Upper lobe of left lung (tissue), 6 donors: Measurements from ENCODE around the gene CD83. TPM values are rescaled to one million over a fixed set of nuclear protein-coding genes. Genes with fewer than 3 reads are reported as not detected.

Source experiments
- ATAC-seq, 2 donors: fragments of 200-7000 bp; cut with Tn5 transposase; one replicate each; pipeline ENCODE4 v1.9.1; 2022; ENCODE audit warnings: mild to moderate bottlenecking in 2 of 2, moderate library complexity in 2 of 2; ENCODE audit not compliant: low FRiP score in 2 of 2
- DNase-seq, 2 donors: peaks; one replicate each; pipeline ENCODE4 v3.0.0-alpha.2; 2019 to 2020
- H3K27ac ChIP-seq, 4 donors: fragments of 200-600 bp; sonication (generic); one replicate each; pipeline ENCODE4 v1.5.1; 2016 to 2019
- H3K27me3 ChIP-seq, 4 donors: fragments of 200-600 bp; sonication (generic); one replicate each; pipeline ENCODE4 v1.5.1; 2017 to 2019
- H3K36me3 ChIP-seq, 4 donors: fragments of 200-600 bp; sonication (generic); one replicate each; pipeline ENCODE4 v1.5.1; 2016 to 2019
- H3K4me1 ChIP-seq, 4 donors: fragments of 200-600 bp; sonication (generic); one replicate each; pipeline ENCODE4 v1.5.1; 2018 to 2019
- H3K4me3 ChIP-seq, 4 donors: fragments of 200-600 bp; sonication (generic); one replicate each; pipeline ENCODE4 v1.5.1; 2017 to 2019; ENCODE audit warnings: mild to moderate bottlenecking in 2 of 4, moderate library complexity in 1 of 4
- H3K9me3 ChIP-seq, 4 donors: fragments of 200-600 bp; sonication (generic); one replicate each; pipeline ENCODE4 v1.5.1; 2018 to 2019
- CTCF ChIP-seq, 6 experiments: fragments of 450-650 bp in 4 of 6; fragments of 200-600 bp in 2 of 6; sonication (generic) in 2 of 6; IDR thresholded peaks; one replicate each; pipeline ENCODE4 v1.5.1; 2016 to 2019; ENCODE audit warnings: antibody characterized with exemption in 6 of 6
- EP300 ChIP-seq, 4 donors: sonication (generic); formaldehyde crosslinking; IDR thresholded peaks; one replicate each; pipeline ENCODE4 v1.5.1; 2017; ENCODE audit warnings: antibody characterized with exemption in 4 of 4, control low read depth in 2 of 4
- POLR2A ChIP-seq, 4 donors: fragments of 450-650 bp; IDR thresholded peaks; one replicate each; pipeline ENCODE4 v1.5.1; 2016 to 2017; ENCODE audit warnings: antibody characterized with exemption in 4 of 4, mild to moderate bottlenecking in 2 of 4
- POLR2AphosphoS5 ChIP-seq, 2 donors: sonication (generic); formaldehyde crosslinking; IDR thresholded peaks; one replicate each; pipeline ENCODE4 v1.5.1; 2017; ENCODE audit warnings: antibody characterized with exemption in 2 of 2
- WGBS, 2 donors: methylation state at CpG; one replicate each; pipeline ENCODE4 v1.1.5; 2017 to 2018; 5-methylcytosine and 5-hydroxymethylcytosine counted together
- total RNA-seq, 6 donors: library from RNA; depleted of rRNA in 4 of 6; stranded (reverse); fragments of >200 nt in 4 of 6; gene quantifications; one replicate each; pipeline versions ENCODE4 v1.1.0 to v1.2.1, GENCODE V29; 2016 to 2021
- donor health status: DM: no; HTN: no; CAD: no; lungs with moderate emphysema.
- donor health status: DM: no; HTN: yes; CAD: no; lungs with severe emphysema.

The CD83 gene
- total RNA-seq, 6 donors from 2014 or later: 13.6 to 40.6 (median 21.5) TPM

- H3K9me3 ChIP-seq: no peaks in the 10 kb centered on the region
- TF ChIP-seq POLR2AphosphoS5 (IDR thresholded peaks at IDR 0.05) (no peak), EP300 (IDR thresholded peaks at IDR 0.05) (no peak), CTCF (IDR thresholded peaks at IDR 0.05) (no peak), POLR2A (IDR thresholded peaks at IDR 0.05) (no peak)
- H3K4me3 ChIP-seq: no peak overlapping the region
- ATAC-seq (peak in 1 of 2 donors; percentile 29), DNase-seq (no peak)
- H3K27ac ChIP-seq: no peak overlapping the region
- no peaks in the 10 kb centered on the region for H3K27me3 ChIP-seq
- 76 to 82% methylated on average over 5 of the region's 5 CpGs for WGBS, 2 donors
- no peaks in the 10 kb centered on the region for H3K36me3 ChIP-seq
- peaks cover 0 to 3% (median 0%) of the 10 kb centered on the region in 4 donors for H3K4me1 ChIP-seq
Observed at GRCh38 chr6:14079433-14079832, 38.1 kb upstream of the CD83 start.

GRCh38 chr6:14079971-14080370 is 37.6 kb upstream of the CD83 start:
- no peaks in the 10 kb centered on the region for H3K9me3 ChIP-seq
- no peak for DNase-seq
- peaks cover 0 to 3% (median 0%) of the 10 kb centered on the region in 4 donors for H3K4me1 ChIP-seq
- no peak for TF ChIP-seq POLR2A (IDR thresholded peaks at IDR 0.05)
- TF ChIP-seq POLR2AphosphoS5 (IDR thresholded peaks at IDR 0.05): no peak
- no peak for TF ChIP-seq CTCF (IDR thresholded peaks at IDR 0.05)
- TF ChIP-seq EP300 (IDR thresholded peaks at IDR 0.05): no peak
- no peaks in the 10 kb centered on the region for H3K36me3 ChIP-seq
- WGBS, 2 donors: 73 to 77% methylated on average over 3 of the region's 3 CpGs
- H3K27me3 ChIP-seq: no peaks in the 10 kb centered on the region
- ATAC-seq: no peak
- no peak overlapping the region for H3K27ac ChIP-seq
- no peak overlapping the region for H3K4me3 ChIP-seq

GRCh38 chr6:14081126-14081525 is 36.4 kb upstream of the CD83 start:
- no peak overlapping the region for H3K27ac ChIP-seq
- ATAC-seq (no peak), DNase-seq (no peak)
- H3K4me1 ChIP-seq: no peaks in the 10 kb centered on the region
- no peaks in the 10 kb centered on the region for H3K27me3 ChIP-seq
- no peak overlapping the region for H3K4me3 ChIP-seq
- H3K9me3 ChIP-seq: no peaks in the 10 kb centered on the region
- 74 to 85% methylated on average over 5 of the region's 5 CpGs for whole genome bisulfite sequencing, 2 donors
- no peaks in the 10 kb centered on the region for H3K36me3 ChIP-seq
- TF ChIP-seq POLR2AphosphoS5 (IDR thresholded peaks at IDR 0.05) (no peak), POLR2A (IDR thresholded peaks at IDR 0.05) (no peak), EP300 (IDR thresholded peaks at IDR 0.05) (no peak), CTCF (IDR thresholded peaks at IDR 0.05) (no peak)

- no peak for DNase-seq
- no peak overlapping the region for H3K4me3 ChIP-seq
- ATAC-seq: no peak
- H3K9me3 ChIP-seq: no peaks in the 10 kb centered on the region
- WGBS, 2 donors: 68 to 79% methylated on average over 3 of the region's 3 CpGs
- no peaks in the 10 kb centered on the region for H3K27me3 ChIP-seq
- no peak overlapping the region for H3K27ac ChIP-seq
- TF ChIP-seq CTCF (IDR thresholded peaks at IDR 0.05) (no peak), POLR2A (IDR thresholded peaks at IDR 0.05) (no peak), POLR2AphosphoS5 (IDR thresholded peaks at IDR 0.05) (no peak), EP300 (IDR thresholded peaks at IDR 0.05) (no peak)
- H3K4me1 ChIP-seq: no peaks in the 10 kb centered on the region
- no peaks in the 10 kb centered on the region for H3K36me3 ChIP-seq
Observed at GRCh38 chr6:14082771-14083170, 34.8 kb upstream of the CD83 start.

GRCh38 chr6:14083262-14083661 is 34.3 kb upstream of the CD83 start:
- Histone ChIP-seq H3K27me3 (no peaks in the 10 kb centered on the region), H3K4me3 (no peak overlapping the region), H3K27ac (no peak overlapping the region), H3K36me3 (no peaks in the 10 kb centered on the region), H3K9me3 (no peaks in the 10 kb centered on the region), H3K4me1 (no peaks in the 10 kb centered on the region)
- ATAC-seq: no peak
- WGBS, 2 donors: 75 to 83% methylated on average over 3 of the region's 3 CpGs
- no peak for DNase-seq
- TF ChIP-seq EP300 (IDR thresholded peaks at IDR 0.05): no peak
- TF ChIP-seq CTCF (IDR thresholded peaks at IDR 0.05): no peak
- TF ChIP-seq POLR2A (IDR thresholded peaks at IDR 0.05): no peak
- no peak for TF ChIP-seq POLR2AphosphoS5 (IDR thresholded peaks at IDR 0.05)
